Parathyroid adenoma (tissue), 2 donors: ENCODE data around the gene NCF4.

Experiments
- H2AFZ ChIP-seq: fragments of 300-600 bp; sonication (generic); one replicate; pipeline ENCODE4 v1.7.0; 2017; ENCODE audit warnings: antibody characterized with exemption, mild to moderate bottlenecking
- H3K27ac ChIP-seq: fragments of 300-600 bp; sonication (generic); one replicate; pipeline ENCODE4 v1.7.0; 2017
- H3K27me3 ChIP-seq: fragments of 300-600 bp; sonication (generic); one replicate; pipeline ENCODE4 v1.7.0; 2017; ENCODE audit warnings: low read length; ENCODE audit not compliant: control insufficient read depth, insufficient read depth
- H3K36me3 ChIP-seq: fragments of 300-600 bp; sonication (generic); one replicate; pipeline ENCODE4 v1.7.0; 2017; ENCODE audit warnings: low read length; ENCODE audit not compliant: control insufficient read depth, insufficient read depth
- H3K4me1 ChIP-seq: fragments of 300-600 bp; sonication (generic); one replicate; pipeline ENCODE4 v1.7.0; 2017; ENCODE audit warnings: control low read depth
- H3K4me2 ChIP-seq: fragments of 300-600 bp; sonication (generic); one replicate; pipeline ENCODE4 v1.7.0; 2017; ENCODE audit warnings: low read length
- H3K4me3 ChIP-seq: fragments of 300-600 bp; sonication (generic); one replicate; pipeline ENCODE4 v1.7.0; 2017; ENCODE audit warnings: low read depth, low read length
- H3K79me2 ChIP-seq: fragments of 300-600 bp; sonication (generic); one replicate; pipeline ENCODE4 v1.7.0; 2017; ENCODE audit warnings: control low read depth
- H3K9ac ChIP-seq: fragments of 300-600 bp; sonication (generic); one replicate; pipeline ENCODE4 v1.7.0; 2017; ENCODE audit warnings: mild to moderate bottlenecking
- H3K9me3 ChIP-seq: fragments of 300-600 bp; sonication (generic); one replicate; pipeline ENCODE4 v1.7.0; 2017; ENCODE audit warnings: low read length; ENCODE audit not compliant: control insufficient read depth
- TF ChIP-seq, protein P1 (sequence below): fragments of 300-600 bp; sonication (generic); IDR thresholded peaks from one replicate; pipeline ENCODE4 v1.7.0; 2017; ENCODE audit warnings: antibody characterized with exemption, mild to moderate bottlenecking
- donor health status: primary hyperparathyroidism.

Gene NCF4

DNA sequence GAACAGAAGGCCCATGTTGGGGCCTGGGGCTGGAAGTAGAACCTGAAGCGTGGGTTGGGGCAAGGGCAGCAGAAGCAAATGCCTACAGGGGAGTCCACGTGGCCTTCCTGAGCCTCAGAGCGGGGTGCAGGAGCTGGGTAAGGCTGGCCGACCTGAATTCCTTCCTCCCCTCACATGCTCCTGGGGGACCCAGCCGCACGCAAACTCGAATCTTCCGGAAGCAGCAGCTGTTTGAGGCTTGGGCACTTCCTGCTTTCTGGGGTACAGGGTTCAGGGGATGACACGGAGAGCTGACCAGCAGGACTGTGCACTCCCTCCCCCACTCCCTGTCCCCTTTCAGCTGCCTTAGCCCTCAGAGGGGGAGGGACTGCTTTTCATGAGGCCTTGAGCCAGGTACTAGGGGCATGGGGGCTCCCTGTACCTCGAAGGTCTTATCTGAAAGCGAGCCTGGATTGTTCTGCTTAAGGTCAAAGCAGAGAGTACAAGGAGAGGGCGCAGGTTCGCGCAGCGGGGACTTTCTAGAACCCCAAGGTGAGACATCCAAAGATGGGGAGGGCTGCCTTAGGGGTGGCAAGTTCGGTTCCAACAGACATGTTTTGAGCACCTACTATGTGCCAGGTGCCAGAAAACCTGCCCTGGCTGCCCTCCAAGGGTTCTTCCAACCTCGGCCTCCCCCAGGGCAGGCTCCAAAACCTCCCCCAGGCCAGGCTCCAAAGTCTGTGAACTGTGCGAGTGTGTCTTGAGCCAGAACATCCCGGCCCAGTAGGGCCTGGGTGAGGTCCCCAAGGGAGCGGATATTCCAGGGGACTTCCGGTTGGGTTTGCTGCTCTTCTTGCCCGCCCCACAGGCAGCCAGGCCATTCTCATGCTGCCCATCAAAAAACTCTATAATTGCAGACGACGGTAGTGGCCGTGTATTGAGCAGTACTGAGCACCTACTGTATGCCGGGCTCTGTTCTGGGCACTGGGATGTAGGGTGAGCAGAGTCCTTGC is 1.7 kb downstream of the NCF4 start:
- no peak overlapping the region for H3K4me3 ChIP-seq
- H2AFZ ChIP-seq: no peak overlapping the region
- no peak overlapping the region for H3K9ac ChIP-seq
- no peaks in the 10 kb centered on the region for H3K9me3 ChIP-seq
- no peaks in the 10 kb centered on the region for H3K4me1 ChIP-seq
- no peaks in the 10 kb centered on the region for H3K27me3 ChIP-seq
- no peak overlapping the region for H3K27ac ChIP-seq
- no peaks in the 10 kb centered on the region for H3K36me3 ChIP-seq
- H3K4me2 ChIP-seq: no peak overlapping the region
- H3K79me2 ChIP-seq: no peaks in the 10 kb centered on the region
- TF ChIP-seq, protein P1, sequence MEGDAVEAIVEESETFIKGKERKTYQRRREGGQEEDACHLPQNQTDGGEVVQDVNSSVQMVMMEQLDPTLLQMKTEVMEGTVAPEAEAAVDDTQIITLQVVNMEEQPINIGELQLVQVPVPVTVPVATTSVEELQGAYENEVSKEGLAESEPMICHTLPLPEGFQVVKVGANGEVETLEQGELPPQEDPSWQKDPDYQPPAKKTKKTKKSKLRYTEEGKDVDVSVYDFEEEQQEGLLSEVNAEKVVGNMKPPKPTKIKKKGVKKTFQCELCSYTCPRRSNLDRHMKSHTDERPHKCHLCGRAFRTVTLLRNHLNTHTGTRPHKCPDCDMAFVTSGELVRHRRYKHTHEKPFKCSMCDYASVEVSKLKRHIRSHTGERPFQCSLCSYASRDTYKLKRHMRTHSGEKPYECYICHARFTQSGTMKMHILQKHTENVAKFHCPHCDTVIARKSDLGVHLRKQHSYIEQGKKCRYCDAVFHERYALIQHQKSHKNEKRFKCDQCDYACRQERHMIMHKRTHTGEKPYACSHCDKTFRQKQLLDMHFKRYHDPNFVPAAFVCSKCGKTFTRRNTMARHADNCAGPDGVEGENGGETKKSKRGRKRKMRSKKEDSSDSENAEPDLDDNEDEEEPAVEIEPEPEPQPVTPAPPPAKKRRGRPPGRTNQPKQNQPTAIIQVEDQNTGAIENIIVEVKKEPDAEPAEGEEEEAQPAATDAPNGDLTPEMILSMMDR: no peak

GRCh38 chr22:36863281-36863680 is 2.5 kb downstream of the NCF4 start:
- Histone ChIP-seq H3K4me2 (no peak overlapping the region), H3K27me3 (no peaks in the 10 kb centered on the region), H3K4me3 (no peak overlapping the region), H3K79me2 (no peaks in the 10 kb centered on the region), H3K4me1 (no peaks in the 10 kb centered on the region), H3K9me3 (no peaks in the 10 kb centered on the region), H2AFZ (no peak overlapping the region), H3K27ac (no peak overlapping the region), H3K9ac (no peak overlapping the region), H3K36me3 (no peaks in the 10 kb centered on the region)
- TF ChIP-seq, protein P1: no peak

- H3K27ac ChIP-seq: no peak overlapping the region
- no peaks in the 10 kb centered on the region for H3K9me3 ChIP-seq
- H3K9ac ChIP-seq: no peak overlapping the region
- no peaks in the 10 kb centered on the region for H3K4me1 ChIP-seq
- H3K27me3 ChIP-seq: no peaks in the 10 kb centered on the region
- H3K4me2 ChIP-seq: no peak overlapping the region
- no peak overlapping the region for H2AFZ ChIP-seq
- TF ChIP-seq, protein P1: no peak
- no peak overlapping the region for H3K4me3 ChIP-seq
- no peaks in the 10 kb centered on the region for H3K36me3 ChIP-seq
- no peaks in the 10 kb centered on the region for H3K79me2 ChIP-seq
Measured at GRCh38 chr22:36863979-36864378, 3.2 kb downstream of the NCF4 start.

GRCh38 chr22:36864454-36865215 is 3.8 kb downstream of the NCF4 start:
- H3K27ac ChIP-seq: no peak overlapping the region
- H3K79me2 ChIP-seq: no peaks in the 10 kb centered on the region
- H3K27me3 ChIP-seq: no peaks in the 10 kb centered on the region
- TF ChIP-seq, protein P1: no peak
- H3K4me3 ChIP-seq: no peak overlapping the region
- no peaks in the 10 kb centered on the region for H3K36me3 ChIP-seq
- H3K9ac ChIP-seq: no peak overlapping the region
- H3K4me1 ChIP-seq: no peaks in the 10 kb centered on the region
- H3K9me3 ChIP-seq: no peaks in the 10 kb centered on the region
- no peak overlapping the region for H2AFZ ChIP-seq
- H3K4me2 ChIP-seq: no peak overlapping the region
